BE2C (cell line): ENCODE data around the gene SIVA1.

ENCODE experiments used
- DNase-seq: peaks from one replicate; pipeline ENCODE4 v3.0.0-alpha.2; 2020
- H3K27me3 ChIP-seq: fragments of 250-450 bp; sonication (Bioruptor Pico); 2 replicates; pipeline ENCODE4 v1.5.1; 2020; ENCODE audit warnings: mild to moderate bottlenecking
- H3K36me3 ChIP-seq: fragments of 250-450 bp; sonication (Bioruptor Pico); 2 replicates; pipeline ENCODE4 v1.5.1; 2020; ENCODE audit warnings: mild to moderate bottlenecking
- H3K4me1 ChIP-seq: fragments of 250-450 bp; sonication (Bioruptor Pico); 2 replicates; pipeline ENCODE4 v1.5.1; 2020
- H3K4me3 ChIP-seq: 2 replicates; pipeline ENCODE4 v1.5.1; 2011; ENCODE audit warnings: low read depth, low read length
- H3K9me3 ChIP-seq: fragments of 250-450 bp; sonication (Bioruptor Pico); 2 replicates; pipeline ENCODE4 v1.5.1; 2020
- CTCF ChIP-seq: IDR thresholded peaks from 2 replicates; pipeline ENCODE4 v1.5.1; 2012; ENCODE audit warnings: mild to moderate bottlenecking, low read depth, low read length

Gene SIVA1

GRCh38 chr14:104732931-104733681 is 19.8 kb upstream of the SIVA1 start:
- no peak overlapping the region for H3K4me3 ChIP-seq
- no peak for TF ChIP-seq CTCF
- H3K4me1 ChIP-seq, result no peaks in the 10 kb centered on the region
- H3K9me3 ChIP-seq, result no peaks in the 10 kb centered on the region
- no peaks in the 10 kb centered on the region for H3K27me3 ChIP-seq
- DNase-seq, result no peak
- H3K36me3 ChIP-seq, result no peaks in the 10 kb centered on the region

- Histone ChIP-seq H3K4me1 (no peaks in the 10 kb centered on the region), H3K27me3 (no peaks in the 10 kb centered on the region), H3K9me3 (no peaks in the 10 kb centered on the region), H3K4me3 (no peak overlapping the region), H3K36me3 (no peaks in the 10 kb centered on the region)
- TF ChIP-seq CTCF, result no peak
- DNase-seq, result no peak
Observed at GRCh38 chr14:104734051-104734587, 18.8 kb upstream of the SIVA1 start.

GRCh38 chr14:104734601-104734990 is 18.4 kb upstream of the SIVA1 start:
- DNase-seq, result no peak
- H3K9me3 ChIP-seq, result no peaks in the 10 kb centered on the region
- H3K27me3 ChIP-seq, result no peaks in the 10 kb centered on the region
- no peak for TF ChIP-seq CTCF
- no peaks in the 10 kb centered on the region for H3K36me3 ChIP-seq
- H3K4me3 ChIP-seq, result no peak overlapping the region
- H3K4me1 ChIP-seq, result no peaks in the 10 kb centered on the region

GRCh38 chr14:104734991-104735779 is 17.8 kb upstream of the SIVA1 start:
- no peaks in the 10 kb centered on the region for H3K9me3 ChIP-seq
- H3K4me3 ChIP-seq, result no peak overlapping the region
- no peaks in the 10 kb centered on the region for H3K4me1 ChIP-seq
- H3K27me3 ChIP-seq, result no peaks in the 10 kb centered on the region
- no peak for TF ChIP-seq CTCF
- no peak for DNase-seq
- no peaks in the 10 kb centered on the region for H3K36me3 ChIP-seq

- no peaks in the 10 kb centered on the region for H3K27me3 ChIP-seq
- H3K9me3 ChIP-seq, result no peaks in the 10 kb centered on the region
- no peak for DNase-seq
- no peaks in the 10 kb centered on the region for H3K36me3 ChIP-seq
- H3K4me1 ChIP-seq, result no peaks in the 10 kb centered on the region
- no peak overlapping the region for H3K4me3 ChIP-seq
- TF ChIP-seq CTCF, result no peak
Observed at GRCh38 chr14:104735830-104736642, 16.9 kb upstream of the SIVA1 start.
